Kidney (tissue), 14 donors: ENCODE measurements around the gene CENPB. TPM values are rescaled to one million over a fixed set of nuclear protein-coding genes. Genes with fewer than 3 reads are reported as not detected.

Experiments
- DNase-seq, 5 donors: peaks; one replicate each; pipeline ENCODE4 v3.0.0-alpha.2; 2013 to 2020
- FAIRE-seq: peaks from 2 replicates; lab custom pipeline; 2012; peaks lifted over from hg19 to GRCh38; lab: Jason Lieb, UNC
- H3K27ac ChIP-seq, 2 donors: one replicate each; pipeline ENCODE4 v1.7.0; 2013; ENCODE audit warnings: low read depth in 2 of 2, low read length in 2 of 2, inconsistent platforms in 1 of 2
- H3K27me3 ChIP-seq: one replicate; pipeline ENCODE4 v1.7.1; 2013; ENCODE audit warnings: low read length, inconsistent platforms; ENCODE audit not compliant: control insufficient read depth, insufficient read depth
- H3K36me3 ChIP-seq, 3 donors: one replicate each; pipeline versions ENCODE4 v1.7.0 to v1.7.1; 2013; ENCODE audit warnings: low read length in 3 of 3, control low read depth in 1 of 3, inconsistent platforms in 1 of 3; ENCODE audit not compliant: insufficient read depth in 3 of 3, control insufficient read depth in 2 of 3
- H3K4me1 ChIP-seq, 3 donors: one replicate each; pipeline versions ENCODE4 v1.7.0 to v1.7.1; 2013; ENCODE audit warnings: low read length in 3 of 3, inconsistent platforms in 1 of 3, low read depth in 1 of 3; ENCODE audit not compliant: control insufficient read depth in 2 of 3, insufficient read depth in 2 of 3
- H3K4me3 ChIP-seq, 3 donors: one replicate each; pipeline versions ENCODE4 v1.7.0 to v1.8.1; 2013; ENCODE audit warnings: low read length in 3 of 3, control low read depth in 1 of 3, inconsistent platforms in 1 of 3
- H3K9ac ChIP-seq, 3 donors: one replicate each; pipeline versions ENCODE4 v1.7.0 to v1.7.1; 2013; ENCODE audit warnings: low read length in 3 of 3, control low read depth in 1 of 3, inconsistent platforms in 1 of 3
- H3K9me3 ChIP-seq, 3 donors: one replicate each; pipeline versions ENCODE4 v1.7.0 to v1.7.1; 2013; ENCODE audit warnings: low read length in 3 of 3, control low read depth in 1 of 3, inconsistent platforms in 1 of 3; ENCODE audit not compliant: control insufficient read depth in 2 of 3, insufficient read depth in 1 of 3
- CTCF ChIP-seq: IDR thresholded peaks from 3 replicates; pipeline ENCODE4 v1.5.1; 2012; ENCODE audit warnings: mild to moderate bottlenecking, moderate library complexity, borderline replicate concordance; ENCODE audit not compliant: insufficient read depth; ENCODE audit errors: extremely low read depth
- intact Hi-C: fragments of 100-400 bp; cut with DNase I; formaldehyde crosslinking; loops from one replicate; pipeline ENCODE4 v1.11.1; 2022
- polyA plus RNA-seq: library from polyadenylated mRNA; stranded (reverse); fragments of 350-450 nt; fragmentation: Illumina TruSeq; extraction: RNeasy Lipid Tissue Mini Kit (QIAGEN cat#74804); gene quantifications from one replicate; pipeline ENCODE4 v1.2.3, GENCODE V29; 2014; ENCODE audit warnings: low read depth, low replicate concordance; ENCODE audit not compliant: insufficient read depth
- total RNA-seq: library from RNA; stranded (reverse); fragmentation: NEBNext Ultra II Directional; extraction: Animal tissue kit (Norgen Biotek cat#: 25700); gene quantifications from one replicate; pipeline ENCODE4 v1.2.1, GENCODE V29; 2021
- donor health status: control.
- donor health status: control.
- donor health status: control.
- donor health status: control.
- donor health status: control.
- donor health status: DM: yes; HTN: yes; CAD: no.
- donor health status: Normal renal cell carcinoma (clear cell type).

CENPB gene
- total and polyA plus RNA-seq, 2 donors from 2014 or later = 56.2 to 99.8 TPM

GRCh38 chr20:3783511-3784195, 2.9 kb downstream of the CENPB start:
- TF ChIP-seq CTCF = no peak
- intact Hi-C loops = no loop called here
- Histone ChIP-seq H3K4me3 (no peak overlapping the region), H3K36me3 (no peaks in the 10 kb centered on the region), H3K9me3 (no peaks in the 10 kb centered on the region), H3K4me1 (peaks cover 0 to 25% (median 13%) of the 10 kb centered on the region in 3 donors), H3K27ac (no peak overlapping the region), H3K27me3 (no peaks in the 10 kb centered on the region), H3K9ac (peak overlapping the region in 1 of 3 donors; percentile 19)
- FAIRE-seq (no peak), DNase-seq (peak in 1 of 5 donors; percentile 55)

DNA sequence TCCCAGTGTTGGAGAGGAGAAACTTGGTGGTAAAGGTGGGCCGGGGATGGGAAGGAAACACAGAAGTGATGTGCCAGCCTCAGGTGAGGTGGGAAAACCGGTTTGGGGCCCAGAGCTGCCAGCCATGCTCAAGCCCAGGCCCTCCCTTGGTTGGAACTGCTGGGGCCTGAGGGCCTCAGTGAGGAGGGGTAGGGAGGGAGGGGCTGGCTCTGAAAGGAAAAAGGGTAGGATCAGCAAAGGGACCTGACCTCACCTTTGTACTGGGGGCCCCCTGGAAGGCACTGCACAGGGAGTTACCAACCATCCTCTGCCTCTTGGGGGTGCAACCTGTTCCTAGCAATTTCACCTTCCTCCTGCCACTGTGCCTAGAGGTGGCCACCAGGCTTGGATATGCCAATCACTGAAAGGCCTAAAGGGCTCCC, 3.5 kb downstream of the CENPB start:
- H3K9ac ChIP-seq = peak overlapping the region in 1 of 3 donors; percentile 19
- no peaks in the 10 kb centered on the region for H3K27me3 ChIP-seq
- DNase-seq = peak in 4 of 5 donors; percentile 50 to 67 (median 62)
- no peak overlapping the region for H3K27ac ChIP-seq
- TF ChIP-seq CTCF = no peak
- peaks cover 0 to 27% (median 9%) of the 10 kb centered on the region in 3 donors for H3K4me1 ChIP-seq
- no peak overlapping the region for H3K4me3 ChIP-seq
- H3K9me3 ChIP-seq = no peaks in the 10 kb centered on the region
- intact Hi-C loops = no loop called here
- FAIRE-seq = no peak
- no peaks in the 10 kb centered on the region for H3K36me3 ChIP-seq

GRCh38 chr20:3782597-3782996, 3.9 kb downstream of the CENPB start:
- H3K27me3 ChIP-seq = no peaks in the 10 kb centered on the region
- H3K4me1 ChIP-seq = peaks cover 0 to 32% (median 9%) of the 10 kb centered on the region in 3 donors
- no peak overlapping the region for H3K27ac ChIP-seq
- no peak overlapping the region for H3K9ac ChIP-seq
- no peaks in the 10 kb centered on the region for H3K9me3 ChIP-seq
- DNase-seq (peak in 1 of 5 donors; percentile 39), FAIRE-seq (no peak)
- H3K4me3 ChIP-seq = no peak overlapping the region
- no peak for TF ChIP-seq CTCF
- H3K36me3 ChIP-seq = no peaks in the 10 kb centered on the region
- intact Hi-C loops = no loop called here
